Measurements from ENCODE around the gene HLA-DPA1. TPM values are rescaled to one million over a fixed set of nuclear protein-coding genes. Genes with fewer than 3 reads are reported as not detected.

Gene HLA-DPA1
- total and polyA plus RNA-seq, 10 of the 15 experiments (the other 5 are each of a cell fraction or from before 2014, with no cell fraction given), result 508 to 1,640 (median 829) TPM

GRCh38 chr6:33071569-33071968, 1.9 kb downstream of the HLA-DPA1 start (continued):
- TF ChIP-seq CUX1 (IDR thresholded peaks at IDR 0.05; ENCODE audit: insufficient replicate concordance, low read depth, low read length), result no peak
- no peak for TF ChIP-seq WRNIP1 (IDR thresholded peaks at IDR 0.05; ENCODE audit: borderline replicate concordance, low read depth, low read length)
- no peak for TF ChIP-seq ZNF622 (IDR thresholded peaks at IDR 0.05)
- TF ChIP-seq GABPA (IDR thresholded peaks at IDR 0.05; ENCODE audit: low read depth), result no peak
- no peak for TF ChIP-seq NBN (IDR thresholded peaks at IDR 0.05)
- no peak for TF ChIP-seq ZNF592 (IDR thresholded peaks at IDR 0.05)
- 0 out of 2 replicates have a peak, but pooled peaks have one; percentile 56 for TF ChIP-seq MTA3 (IDR thresholded peaks at IDR 0.05; ENCODE audit: borderline replicate concordance, low read length)
- no peak for TF ChIP-seq RUNX3 (IDR thresholded peaks at IDR 0.05; ENCODE audit: low read length)
- TF ChIP-seq IKZF1 (conservative IDR thresholded peaks at IDR 0.05), result no peak
- no peak for TF ChIP-seq PML (IDR thresholded peaks at IDR 0.05; ENCODE audit: low read length)
- 0 out of 2 replicates have a peak, but pooled peaks have one; percentile 57 for TF ChIP-seq POLR2AphosphoS5 (IDR thresholded peaks at IDR 0.05; ENCODE audit: low read length)
- peak; percentile 6; the same call in 1 of the 2 replicates for TF ChIP-seq MLLT1 (IDR thresholded peaks at IDR 0.05)
- no peak for TF ChIP-seq TARDBP (IDR thresholded peaks at IDR 0.05; ENCODE audit: borderline replicate concordance)
- TF ChIP-seq ATF3 (IDR thresholded peaks at IDR 0.05; ENCODE audit: borderline replicate concordance, extremely low read depth, low read depth, low read length), result no peak
- TF ChIP-seq MEF2B (IDR thresholded peaks at IDR 0.05; ENCODE audit: partially characterized antibody, poor library complexity, severe bottlenecking), result no peak
- TF ChIP-seq ZBED1 (IDR thresholded peaks at IDR 0.05; ENCODE audit: borderline replicate concordance), result no peak
- no peak for TF ChIP-seq NFYA (IDR thresholded peaks at IDR 0.05; ENCODE audit: borderline replicate concordance, low read depth, low read length)
- TF ChIP-seq POLR2A (IDR thresholded peaks at IDR 0.05; ENCODE audit: low read depth, low read length), result 0 out of 2 replicates have a peak, but pooled peaks have one; percentile 40

All from GM12878 (cell line).